ENCODE results near the gene YTHDC2. TPM values are rescaled to one million over a fixed set of nuclear protein-coding genes. Genes with fewer than 3 reads are reported as not detected.
A peak's percentile ranks its signal among the peaks of the same experiment; 100 is the strongest.

Gene YTHDC2
- total and polyA plus RNA-seq, 12 donors, result 4.9 to 20.9 (median 13.0) TPM

- H3K27me3 ChIP-seq, result peaks cover 0 to 12% (median 0%) of the 10 kb centered on the region in 7 donors
- peaks cover 0 to 36% (median 26%) of the 10 kb centered on the region in 9 donors for H3K4me1 ChIP-seq
- intact Hi-C loops (cut with DNase I), result loop anchor here in 9 of 10 donors (2.0 to 10.0 kb wide), 10 partner anchors 135 to 537 kb away; partner anchors contain the start of gene DCP2 (in 1 of the 9)
- peak overlapping the region; percentile 65 to 93 (median 86) for H3K4me3 ChIP-seq
- DNase-seq (no peak), ATAC-seq (no peak)
- peaks cover 0 to 32% (median 0%) of the 10 kb centered on the region in 9 donors for H3K36me3 ChIP-seq
- 7 to 9% methylated on average over 9 of the region's 9 CpGs for WGBS, 2 donors
- H3K9me3 ChIP-seq, result no peaks in the 10 kb centered on the region
- peak overlapping the region; percentile 72 to 97 (median 95) for H3K27ac ChIP-seq
- TF ChIP-seq, protein P1, sequence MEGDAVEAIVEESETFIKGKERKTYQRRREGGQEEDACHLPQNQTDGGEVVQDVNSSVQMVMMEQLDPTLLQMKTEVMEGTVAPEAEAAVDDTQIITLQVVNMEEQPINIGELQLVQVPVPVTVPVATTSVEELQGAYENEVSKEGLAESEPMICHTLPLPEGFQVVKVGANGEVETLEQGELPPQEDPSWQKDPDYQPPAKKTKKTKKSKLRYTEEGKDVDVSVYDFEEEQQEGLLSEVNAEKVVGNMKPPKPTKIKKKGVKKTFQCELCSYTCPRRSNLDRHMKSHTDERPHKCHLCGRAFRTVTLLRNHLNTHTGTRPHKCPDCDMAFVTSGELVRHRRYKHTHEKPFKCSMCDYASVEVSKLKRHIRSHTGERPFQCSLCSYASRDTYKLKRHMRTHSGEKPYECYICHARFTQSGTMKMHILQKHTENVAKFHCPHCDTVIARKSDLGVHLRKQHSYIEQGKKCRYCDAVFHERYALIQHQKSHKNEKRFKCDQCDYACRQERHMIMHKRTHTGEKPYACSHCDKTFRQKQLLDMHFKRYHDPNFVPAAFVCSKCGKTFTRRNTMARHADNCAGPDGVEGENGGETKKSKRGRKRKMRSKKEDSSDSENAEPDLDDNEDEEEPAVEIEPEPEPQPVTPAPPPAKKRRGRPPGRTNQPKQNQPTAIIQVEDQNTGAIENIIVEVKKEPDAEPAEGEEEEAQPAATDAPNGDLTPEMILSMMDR (IDR thresholded peaks at IDR 0.05), result no peak
Observed at GRCh38 chr5:113514289-113514635, 768 bp downstream of the YTHDC2 start.

DNA sequence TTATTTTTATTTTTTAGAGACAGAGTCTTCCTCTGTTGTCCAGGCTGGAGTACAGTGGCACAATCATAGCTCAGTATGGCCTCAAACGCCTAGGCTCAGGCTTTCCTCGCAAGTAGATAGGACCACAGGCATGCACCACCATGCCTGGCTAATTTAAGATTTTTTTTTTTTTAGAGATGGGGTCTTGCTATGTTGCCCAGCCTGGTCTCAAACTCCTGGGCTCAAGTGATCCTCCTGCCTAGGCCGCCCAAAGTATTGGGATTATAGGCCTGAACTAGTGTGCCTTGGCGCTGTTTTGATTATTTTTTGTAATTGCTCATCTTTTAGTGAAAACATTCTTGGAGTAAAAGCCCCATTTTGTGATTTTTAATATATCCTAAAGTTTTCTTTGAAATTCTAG, 5.4 kb downstream of the YTHDC2 start:
- TF ChIP-seq, protein P1 (IDR thresholded peaks at IDR 0.05), result no peak
- H3K36me3 ChIP-seq, result peaks cover 0 to 51% (median 0%) of the 10 kb centered on the region in 9 donors
- H3K27me3 ChIP-seq, result no peaks in the 10 kb centered on the region
- no peak overlapping the region for H3K4me3 ChIP-seq
- peaks cover 0 to 49% (median 27%) of the 10 kb centered on the region in 9 donors for H3K4me1 ChIP-seq
- peaks cover 0 to 3% (median 0%) of the 10 kb centered on the region in 11 donors for H3K9me3 ChIP-seq
- 96 to 98% methylated on average over 4 of the region's 4 CpGs for WGBS, 2 donors
- no peak for ATAC-seq
- intact Hi-C loops (cut with DNase I), result loop anchor here in 5 of 10 donors (10.0 kb wide), 3 partner anchors 314 to 534 kb away; no protein-coding TSS in a partner anchor
- DNase-seq, result no peak
- H3K27ac ChIP-seq, result no peak overlapping the region

DNA sequence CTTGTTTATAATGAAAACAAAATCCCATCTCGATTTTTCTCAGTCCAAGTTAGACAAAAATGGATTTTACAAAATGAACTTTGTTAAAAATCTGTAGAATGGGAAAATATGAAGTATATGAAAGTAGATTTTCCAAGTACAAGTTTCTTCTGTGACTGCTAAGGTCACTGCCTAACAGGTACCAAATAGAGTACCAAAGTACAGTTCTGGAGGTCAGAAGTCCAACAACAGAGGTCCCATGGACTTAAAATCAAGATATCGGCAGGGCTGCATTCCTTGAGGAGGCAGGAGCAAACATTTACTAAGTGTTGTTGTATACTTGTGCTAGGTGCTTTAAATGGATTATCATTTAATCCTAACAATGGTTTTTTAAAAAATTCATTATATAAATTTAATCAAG, 5.9 kb downstream of the YTHDC2 start:
- intact Hi-C loops (cut with DNase I), result loop anchor here in 5 of 10 donors (10.0 kb wide), 3 partner anchors 315 to 535 kb away; no protein-coding TSS in a partner anchor
- ATAC-seq (no peak), DNase-seq (no peak)
- H3K27me3 ChIP-seq, result no peaks in the 10 kb centered on the region
- TF ChIP-seq, protein P1 (IDR thresholded peaks at IDR 0.05), result no peak
- H3K36me3 ChIP-seq, result peaks cover 0 to 51% (median 0%) of the 10 kb centered on the region in 9 donors
- 91 to 92% methylated on average over 2 of the region's 2 CpGs for WGBS, 2 donors
- no peak overlapping the region for H3K27ac ChIP-seq
- H3K9me3 ChIP-seq, result peaks cover 0 to 3% (median 0%) of the 10 kb centered on the region in 11 donors
- H3K4me3 ChIP-seq, result no peak overlapping the region
- H3K4me1 ChIP-seq, result peaks cover 0 to 50% (median 26%) of the 10 kb centered on the region in 9 donors

DNA sequence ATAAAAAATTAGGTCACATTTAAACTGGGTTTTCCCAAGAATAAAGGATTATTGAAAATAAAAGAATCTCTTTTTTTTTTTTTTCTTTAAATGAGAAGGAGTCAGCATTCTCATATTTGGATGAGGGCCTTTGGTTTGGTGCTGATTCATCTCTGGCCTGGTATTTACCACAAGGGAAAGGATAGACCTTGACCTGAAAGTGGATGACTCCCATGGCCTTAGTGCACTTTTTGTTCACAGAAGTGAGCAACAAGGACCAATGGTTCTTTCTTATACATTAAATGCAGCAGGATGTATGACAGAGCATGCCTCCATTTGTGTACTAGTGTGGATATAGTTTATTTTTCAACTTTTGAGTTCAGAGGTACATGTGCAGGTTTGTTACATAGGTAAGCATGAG, 6.9 kb downstream of the YTHDC2 start:
- H3K9me3 ChIP-seq, result peaks cover 0 to 3% (median 0%) of the 10 kb centered on the region in 11 donors
- ATAC-seq, result peak in 1 of 8 donors; percentile 30
- H3K4me1 ChIP-seq, result peaks cover 0 to 46% (median 20%) of the 10 kb centered on the region in 9 donors

More for the DNA sequence above, 6.9 kb downstream of the YTHDC2 start:
- H3K36me3 ChIP-seq, result peaks cover 0 to 49% (median 0%) of the 10 kb centered on the region in 9 donors
- no peak overlapping the region for H3K27ac ChIP-seq
- TF ChIP-seq, protein P1 (IDR thresholded peaks at IDR 0.05), result no peak
- no peak overlapping the region for H3K4me3 ChIP-seq
- H3K27me3 ChIP-seq, result no peaks in the 10 kb centered on the region
- no peak for DNase-seq
- intact Hi-C loops (cut with DNase I), result no loop called here

Data from heart right ventricle (tissue), 16 donors.